HEK293 (cell line): ENCODE data around the gene AATF.

Experiments used
- SP7 ChIP-seq: fragments of 450-650 bp; formaldehyde crosslinking; IDR thresholded peaks from 2 replicates; pipeline ENCODE4 v1.5.1; 2016; ENCODE audit warnings: missing biosample characterization, missing genetic modification characterization
- ZNF76 ChIP-seq: fragments of 450-650 bp; formaldehyde crosslinking; IDR thresholded peaks from 2 replicates; pipeline ENCODE4; 2016; ENCODE audit warnings: low read depth, missing biosample characterization, missing genetic modification characterization, borderline replicate concordance
- TF ChIP-seq, protein P1 (sequence below): fragments of 450-650 bp; formaldehyde crosslinking; IDR thresholded peaks from 2 replicates; pipeline ENCODE4 v1.5.1; 2016; ENCODE audit warnings: missing biosample characterization, missing genetic modification characterization

DNA sequence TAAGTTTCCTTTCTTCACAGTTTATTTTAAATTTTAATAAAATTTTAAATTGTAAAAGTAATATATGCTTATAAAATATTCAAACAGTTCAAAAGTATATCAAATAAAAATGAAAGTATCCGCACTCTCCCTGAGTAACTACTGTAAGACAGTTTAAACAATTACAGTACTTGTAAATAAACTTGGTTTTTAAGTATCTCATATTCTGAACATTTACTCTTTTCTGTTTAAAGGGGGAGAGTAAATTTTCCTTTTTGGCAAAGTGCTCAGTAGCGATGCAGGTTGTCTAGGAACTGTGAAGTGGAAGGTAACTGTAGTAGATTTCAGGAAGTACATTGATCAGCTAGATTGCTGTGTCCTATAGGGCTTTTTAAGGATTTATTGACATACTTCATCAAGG, 28.8 kb downstream of the AATF start:
- TF ChIP-seq ZNF76 (tag by site-specific recombination): no peak
- TF ChIP-seq, protein P1, sequence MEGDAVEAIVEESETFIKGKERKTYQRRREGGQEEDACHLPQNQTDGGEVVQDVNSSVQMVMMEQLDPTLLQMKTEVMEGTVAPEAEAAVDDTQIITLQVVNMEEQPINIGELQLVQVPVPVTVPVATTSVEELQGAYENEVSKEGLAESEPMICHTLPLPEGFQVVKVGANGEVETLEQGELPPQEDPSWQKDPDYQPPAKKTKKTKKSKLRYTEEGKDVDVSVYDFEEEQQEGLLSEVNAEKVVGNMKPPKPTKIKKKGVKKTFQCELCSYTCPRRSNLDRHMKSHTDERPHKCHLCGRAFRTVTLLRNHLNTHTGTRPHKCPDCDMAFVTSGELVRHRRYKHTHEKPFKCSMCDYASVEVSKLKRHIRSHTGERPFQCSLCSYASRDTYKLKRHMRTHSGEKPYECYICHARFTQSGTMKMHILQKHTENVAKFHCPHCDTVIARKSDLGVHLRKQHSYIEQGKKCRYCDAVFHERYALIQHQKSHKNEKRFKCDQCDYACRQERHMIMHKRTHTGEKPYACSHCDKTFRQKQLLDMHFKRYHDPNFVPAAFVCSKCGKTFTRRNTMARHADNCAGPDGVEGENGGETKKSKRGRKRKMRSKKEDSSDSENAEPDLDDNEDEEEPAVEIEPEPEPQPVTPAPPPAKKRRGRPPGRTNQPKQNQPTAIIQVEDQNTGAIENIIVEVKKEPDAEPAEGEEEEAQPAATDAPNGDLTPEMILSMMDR: no peak
- no peak for TF ChIP-seq SP7 (tag by site-specific recombination)
